ENCODE data around the gene PSTPIP1.

GRCh38 chr15:77018796-77019505 lies 24.0 kb downstream of the PSTPIP1 start:
- TF ChIP-seq CTCF (IDR thresholded peaks at IDR 0.05) = no peak
- no peak for TF ChIP-seq POLR2A (IDR thresholded peaks at IDR 0.05)

Data from lower leg skin (tissue), 3 donors.